Stimulated activated CD4-positive, alpha-beta T cell treated with anti-CD3 and anti-CD28 coated beads, TNF-alpha, amount 100 ng/mL, for 1 hour (primary cell): ENCODE results near the gene BDH1.

Experiments
- DNase-seq, 3 donors: peaks; one replicate each; pipeline ENCODE4 v3.0.0-alpha.2; 2020; ENCODE audit warnings: low read depth in 3 of 3, low spot score in 1 of 3

The BDH1 gene

GRCh38 chr3:197464794-197465193 lies 91.0 kb downstream of the BDH1 start:
- no peak for DNase-seq

- DNase-seq, result no peak
Observed at GRCh38 chr3:197463279-197463678, 92.5 kb downstream of the BDH1 start.

- DNase-seq, result no peak
Observed at GRCh38 chr3:197462808-197463207, 93.0 kb downstream of the BDH1 start.

GRCh38 chr3:197460639-197461038 lies 95.1 kb downstream of the BDH1 start:
- DNase-seq, result no peak

GRCh38 chr3:197460002-197460401 lies 95.8 kb downstream of the BDH1 start:
- DNase-seq, result no peak
